GM12874 (cell line): ENCODE data around the gene EVL.

Experiments
- TF ChIP-seq, protein P1 (sequence below): IDR thresholded peaks from 2 replicates; pipeline ENCODE4 v1.5.1; 2011; ENCODE audit warnings: low read depth, mild to moderate bottlenecking, control low read depth, low read length, moderate library complexity; ENCODE audit not compliant: insufficient read depth

Gene EVL

GRCh38 chr14:100108042-100108825 lies 43.0 kb downstream of the EVL start:
- TF ChIP-seq, protein P1, sequence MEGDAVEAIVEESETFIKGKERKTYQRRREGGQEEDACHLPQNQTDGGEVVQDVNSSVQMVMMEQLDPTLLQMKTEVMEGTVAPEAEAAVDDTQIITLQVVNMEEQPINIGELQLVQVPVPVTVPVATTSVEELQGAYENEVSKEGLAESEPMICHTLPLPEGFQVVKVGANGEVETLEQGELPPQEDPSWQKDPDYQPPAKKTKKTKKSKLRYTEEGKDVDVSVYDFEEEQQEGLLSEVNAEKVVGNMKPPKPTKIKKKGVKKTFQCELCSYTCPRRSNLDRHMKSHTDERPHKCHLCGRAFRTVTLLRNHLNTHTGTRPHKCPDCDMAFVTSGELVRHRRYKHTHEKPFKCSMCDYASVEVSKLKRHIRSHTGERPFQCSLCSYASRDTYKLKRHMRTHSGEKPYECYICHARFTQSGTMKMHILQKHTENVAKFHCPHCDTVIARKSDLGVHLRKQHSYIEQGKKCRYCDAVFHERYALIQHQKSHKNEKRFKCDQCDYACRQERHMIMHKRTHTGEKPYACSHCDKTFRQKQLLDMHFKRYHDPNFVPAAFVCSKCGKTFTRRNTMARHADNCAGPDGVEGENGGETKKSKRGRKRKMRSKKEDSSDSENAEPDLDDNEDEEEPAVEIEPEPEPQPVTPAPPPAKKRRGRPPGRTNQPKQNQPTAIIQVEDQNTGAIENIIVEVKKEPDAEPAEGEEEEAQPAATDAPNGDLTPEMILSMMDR = peak; percentile 91

- TF ChIP-seq, protein P1 = no peak
Measured at GRCh38 chr14:100108840-100109593, 43.8 kb downstream of the EVL start.

GRCh38 chr14:100109594-100109955 lies 44.4 kb downstream of the EVL start:
- TF ChIP-seq, protein P1 = no peak

DNA sequence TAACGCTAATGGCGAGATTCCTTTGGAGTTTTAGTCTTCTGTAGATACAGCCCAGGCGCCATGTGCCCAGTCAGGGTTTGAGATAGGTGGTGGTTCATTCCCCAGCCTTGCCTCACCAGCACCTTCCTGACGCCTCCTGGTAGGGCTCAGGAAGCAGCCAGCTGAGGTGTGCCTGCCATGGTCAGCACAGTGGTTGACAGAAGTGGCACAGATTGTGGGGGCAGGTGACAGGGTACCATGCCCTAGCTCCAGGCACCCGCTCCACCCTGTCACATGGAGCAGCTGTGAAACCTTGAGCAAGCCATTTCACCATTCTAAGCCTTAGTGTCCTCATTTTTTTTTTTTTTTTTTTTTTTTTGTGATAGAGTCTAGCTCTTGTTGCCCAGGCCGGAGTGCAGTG lies 45.6 kb downstream of the EVL start:
- TF ChIP-seq, protein P1 = no peak

DNA sequence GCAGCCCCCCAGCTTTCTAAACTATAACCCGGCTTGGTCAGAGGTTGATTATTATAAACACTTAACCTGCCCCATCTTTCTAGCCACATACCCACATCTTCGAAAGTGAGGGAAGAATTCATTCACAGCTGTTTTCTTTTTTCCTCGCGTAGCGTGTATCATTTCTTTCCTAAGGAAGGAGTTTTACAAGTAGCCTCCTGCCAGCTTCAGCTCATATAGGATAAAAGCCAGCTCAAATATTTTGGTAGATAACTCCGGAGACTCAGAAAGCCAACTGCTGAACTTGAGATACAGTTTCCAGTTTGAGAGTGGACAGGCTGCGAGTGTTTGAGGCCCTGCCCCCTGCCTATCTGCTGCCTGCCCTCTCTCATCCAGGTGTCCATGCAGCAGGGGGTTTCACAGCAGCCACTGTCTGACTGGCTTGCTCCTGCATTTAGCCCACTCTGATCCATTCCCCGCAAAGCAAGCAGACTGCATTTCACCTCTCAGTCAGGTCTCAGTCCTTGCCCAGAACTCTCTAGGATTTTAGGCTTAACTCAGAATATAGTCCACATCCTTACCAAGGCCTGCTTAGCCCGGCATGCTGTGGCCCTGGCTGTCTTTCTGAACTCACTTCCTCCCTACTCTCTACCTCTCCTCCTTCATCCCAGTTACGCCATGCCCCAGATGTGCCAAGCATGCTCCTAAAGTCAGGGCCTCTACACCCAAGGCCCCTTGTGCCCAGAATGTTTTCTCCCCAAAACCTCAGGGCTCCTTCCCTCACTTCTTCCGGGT lies 46.9 kb downstream of the EVL start:
- TF ChIP-seq, protein P1 = no peak

- TF ChIP-seq, protein P1 = no peak
Measured at GRCh38 chr14:100114109-100114765, 49.0 kb downstream of the EVL start.
